Parathyroid adenoma (tissue), 2 donors: ENCODE results near the gene KDM1B.

ENCODE experiments used
- H2AFZ ChIP-seq: fragments of 300-600 bp; sonication (generic); one replicate; pipeline ENCODE4 v1.7.0; 2017; ENCODE audit warnings: antibody characterized with exemption, mild to moderate bottlenecking
- H3K27ac ChIP-seq: fragments of 300-600 bp; sonication (generic); one replicate; pipeline ENCODE4 v1.7.0; 2017
- H3K27me3 ChIP-seq: fragments of 300-600 bp; sonication (generic); one replicate; pipeline ENCODE4 v1.7.0; 2017; ENCODE audit warnings: low read length; ENCODE audit not compliant: control insufficient read depth, insufficient read depth
- H3K36me3 ChIP-seq: fragments of 300-600 bp; sonication (generic); one replicate; pipeline ENCODE4 v1.7.0; 2017; ENCODE audit warnings: low read length; ENCODE audit not compliant: control insufficient read depth, insufficient read depth
- H3K4me1 ChIP-seq: fragments of 300-600 bp; sonication (generic); one replicate; pipeline ENCODE4 v1.7.0; 2017; ENCODE audit warnings: control low read depth
- H3K4me2 ChIP-seq: fragments of 300-600 bp; sonication (generic); one replicate; pipeline ENCODE4 v1.7.0; 2017; ENCODE audit warnings: low read length
- H3K4me3 ChIP-seq: fragments of 300-600 bp; sonication (generic); one replicate; pipeline ENCODE4 v1.7.0; 2017; ENCODE audit warnings: low read depth, low read length
- H3K79me2 ChIP-seq: fragments of 300-600 bp; sonication (generic); one replicate; pipeline ENCODE4 v1.7.0; 2017; ENCODE audit warnings: control low read depth
- H3K9ac ChIP-seq: fragments of 300-600 bp; sonication (generic); one replicate; pipeline ENCODE4 v1.7.0; 2017; ENCODE audit warnings: mild to moderate bottlenecking
- H3K9me3 ChIP-seq: fragments of 300-600 bp; sonication (generic); one replicate; pipeline ENCODE4 v1.7.0; 2017; ENCODE audit warnings: low read length; ENCODE audit not compliant: control insufficient read depth
- CTCF ChIP-seq: fragments of 300-600 bp; sonication (generic); IDR thresholded peaks from one replicate; pipeline ENCODE4 v1.7.0; 2017; ENCODE audit warnings: antibody characterized with exemption, mild to moderate bottlenecking
- donor health status: primary hyperparathyroidism.

The KDM1B gene

DNA sequence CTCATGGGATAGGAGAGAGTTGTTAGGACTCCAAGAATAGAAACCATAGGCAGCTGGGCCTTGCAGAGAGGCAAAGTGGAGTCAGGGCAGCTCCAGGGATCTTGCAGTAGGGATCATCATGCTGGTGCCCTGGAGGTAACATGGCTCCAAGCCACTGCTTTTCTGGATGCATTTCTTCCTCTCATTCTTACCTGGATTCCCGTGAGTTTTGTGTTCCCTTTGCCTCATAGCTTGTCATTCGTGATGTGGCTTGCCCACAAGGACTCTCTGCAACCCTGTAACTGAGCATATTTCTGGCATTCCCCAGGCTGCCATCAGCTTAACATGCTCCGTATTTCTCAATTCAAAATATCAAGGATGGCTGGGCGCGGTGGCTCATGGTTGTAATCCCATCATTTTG is 38.1 kb upstream of the KDM1B start:
- no peak overlapping the region for H3K9ac ChIP-seq
- no peak overlapping the region for H3K27ac ChIP-seq
- no peak overlapping the region for H2AFZ ChIP-seq
- H3K4me1 ChIP-seq = no peaks in the 10 kb centered on the region
- no peaks in the 10 kb centered on the region for H3K9me3 ChIP-seq
- no peak for TF ChIP-seq CTCF
- no peak overlapping the region for H3K4me3 ChIP-seq
- no peaks in the 10 kb centered on the region for H3K27me3 ChIP-seq
- H3K36me3 ChIP-seq = no peaks in the 10 kb centered on the region
- H3K79me2 ChIP-seq = no peaks in the 10 kb centered on the region
- no peak overlapping the region for H3K4me2 ChIP-seq

GRCh38 chr6:18118330-18118729 is 36.9 kb upstream of the KDM1B start:
- Histone ChIP-seq H3K27ac (no peak overlapping the region), H3K9ac (no peak overlapping the region), H3K4me3 (no peak overlapping the region), H3K4me1 (peaks cover 4% of the 10 kb centered on the region), H3K9me3 (no peaks in the 10 kb centered on the region), H3K4me2 (no peak overlapping the region), H3K36me3 (no peaks in the 10 kb centered on the region), H2AFZ (no peak overlapping the region), H3K27me3 (no peaks in the 10 kb centered on the region), H3K79me2 (no peaks in the 10 kb centered on the region)
- no peak for TF ChIP-seq CTCF

- Histone ChIP-seq H3K9me3 (no peaks in the 10 kb centered on the region), H3K4me2 (no peak overlapping the region), H2AFZ (no peak overlapping the region), H3K9ac (no peak overlapping the region), H3K27ac (no peak overlapping the region), H3K4me3 (no peak overlapping the region), H3K27me3 (no peaks in the 10 kb centered on the region), H3K79me2 (no peaks in the 10 kb centered on the region), H3K36me3 (no peaks in the 10 kb centered on the region), H3K4me1 (peaks cover 4% of the 10 kb centered on the region)
- TF ChIP-seq CTCF = no peak
Observed at GRCh38 chr6:18119236-18119635, 36.0 kb upstream of the KDM1B start.

- Histone ChIP-seq H3K4me1 (peaks cover 4% of the 10 kb centered on the region), H2AFZ (peak overlapping the region; percentile 98), H3K36me3 (no peaks in the 10 kb centered on the region), H3K27ac (no peak overlapping the region), H3K9ac (no peak overlapping the region), H3K9me3 (no peaks in the 10 kb centered on the region), H3K79me2 (no peaks in the 10 kb centered on the region), H3K4me3 (peak overlapping the region; percentile 45), H3K4me2 (no peak overlapping the region), H3K27me3 (no peaks in the 10 kb centered on the region)
- no peak for TF ChIP-seq CTCF
Observed at GRCh38 chr6:18121580-18122127, 33.6 kb upstream of the KDM1B start.
